Stimulated activated CD4-positive, alpha-beta T cell treated with anti-CD3 and anti-CD28 coated beads, Interleukin-1b, Interleukin-23, amount 100 ng/mL, for 24 hours (primary cell): ENCODE results near the gene HLA-G.
"Not testable (repeated sequence)": the region's sequence is repeated elsewhere in the genome, so short reads cannot be mapped to it uniquely, and the experiment has no call there.

ENCODE experiments used
- DNase-seq, 4 experiments: peaks; one replicate each; pipeline ENCODE4 v3.0.0-alpha.2; 2020; ENCODE audit warnings: low read depth in 4 of 4, low spot score in 1 of 4

Gene HLA-G

GRCh38 chr6:29827579-29828470, at the start of gene HLA-G:
Gene HLA-G, plus strand, starts transcription at chr6:29827825. Its CDS starts 20 bp downstream, at chr6:29827845.
- no peak for DNase-seq

DNA sequence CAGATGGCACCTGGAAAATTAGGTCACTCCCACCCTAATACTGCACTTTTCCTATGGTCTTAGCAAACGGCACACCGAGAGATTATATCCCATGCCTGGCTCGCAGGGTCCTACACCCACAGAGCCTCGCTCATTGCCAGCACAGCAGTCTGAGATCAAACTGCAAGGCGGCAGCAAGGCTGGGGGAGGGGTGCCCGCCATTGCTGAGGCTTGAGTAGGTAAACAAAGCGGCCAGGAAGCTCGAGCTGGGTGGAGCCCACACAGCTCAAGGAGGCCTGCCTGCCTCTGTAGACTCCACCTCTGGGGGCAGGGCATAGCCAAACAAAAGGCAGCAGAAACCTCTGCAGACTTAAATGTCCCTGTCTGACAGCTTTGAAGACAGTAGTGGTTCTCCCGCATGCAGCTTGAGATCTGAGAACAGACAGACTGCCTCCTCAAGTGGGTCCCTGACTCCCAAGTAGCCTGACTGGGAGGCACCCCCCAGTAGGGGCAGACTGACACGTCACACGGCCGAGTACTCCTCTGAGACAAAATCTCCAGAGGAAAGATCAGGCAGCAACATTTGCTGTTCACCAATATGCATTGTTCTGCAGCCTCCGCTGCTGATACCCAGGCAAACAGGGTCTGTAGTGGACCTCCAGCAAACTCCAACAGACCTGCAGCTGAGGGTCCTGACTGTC, 47.5 kb upstream of the HLA-G start:
- DNase-seq: not testable (repeated sequence)

GRCh38 chr6:29789176-29789575, 38.4 kb upstream of the HLA-G start:
- DNase-seq: no peak

DNA sequence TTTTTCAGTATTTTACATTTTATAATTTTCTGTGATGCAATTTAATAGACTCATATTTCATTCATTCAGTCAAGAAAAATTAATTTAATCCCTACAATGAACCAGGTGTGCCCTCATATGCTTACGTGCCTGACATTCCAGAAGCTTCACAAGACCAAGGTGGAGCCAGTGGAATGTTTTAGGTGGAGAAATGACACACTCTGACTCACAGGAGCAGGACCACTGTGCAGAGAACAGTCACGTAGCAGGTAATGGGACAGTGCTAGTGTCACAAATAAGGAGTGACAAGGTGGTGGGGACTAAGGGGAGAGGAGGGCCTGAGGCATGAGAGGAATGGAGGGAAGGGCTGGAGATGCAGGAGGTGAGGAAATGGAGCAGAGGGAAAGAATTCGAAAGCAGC, 37.0 kb upstream of the HLA-G start:
- no peak for DNase-seq

- DNase-seq: no peak
Measured at GRCh38 chr6:29791162-29791561, 36.5 kb upstream of the HLA-G start.

- DNase-seq: no peak
Measured at GRCh38 chr6:29791786-29792122, 35.9 kb upstream of the HLA-G start.

DNA sequence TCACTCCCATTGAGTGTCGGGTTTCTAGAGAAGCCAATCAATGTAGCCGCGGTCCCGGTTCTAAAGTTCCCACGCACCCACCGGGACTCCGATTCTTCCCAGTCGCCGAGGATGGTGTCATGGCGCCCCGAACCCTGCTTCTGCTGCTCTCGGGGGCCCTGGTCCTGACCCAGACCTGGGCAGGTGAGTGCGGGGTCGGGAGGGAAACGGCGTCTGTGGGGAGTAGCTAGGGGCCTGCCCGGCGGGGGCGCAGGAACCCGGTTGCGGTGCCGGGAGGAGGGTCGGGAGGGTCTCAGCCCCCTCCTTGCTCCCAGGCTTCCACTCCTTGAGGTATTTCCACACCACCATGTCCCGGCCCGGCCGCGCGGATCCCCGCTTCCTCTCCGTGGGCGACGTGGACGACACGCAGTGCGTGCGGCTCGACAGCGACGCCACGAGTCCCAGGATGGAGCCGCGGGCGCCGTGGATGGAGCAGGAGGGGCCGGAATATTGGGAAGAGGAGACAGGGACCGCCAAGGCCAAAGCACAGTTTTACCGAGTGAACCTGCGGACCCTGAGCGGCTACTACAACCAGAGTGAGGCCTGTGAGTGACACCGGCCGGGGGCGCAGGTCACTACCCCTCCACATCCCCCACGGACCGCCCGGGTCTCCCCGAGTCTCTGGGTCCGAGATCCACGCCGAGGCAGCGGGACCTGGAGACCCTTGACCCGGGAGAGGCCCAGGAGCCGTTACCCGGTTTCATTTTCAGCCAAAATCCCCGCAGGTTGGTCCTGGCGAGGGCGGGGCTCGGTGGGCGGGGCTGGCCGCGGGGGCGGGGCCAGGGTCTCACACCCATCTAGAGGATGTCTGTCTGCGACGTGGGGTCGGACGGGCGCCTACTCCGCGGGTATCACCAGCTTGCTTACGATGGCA, 35.2 kb upstream of the HLA-G start:
- peak; percentile 37 to 54 (median 44) for DNase-seq

- DNase-seq: no peak
Measured at GRCh38 chr6:29793036-29793356, 34.6 kb upstream of the HLA-G start.

GRCh38 chr6:29793796-29794195, 33.8 kb upstream of the HLA-G start:
- DNase-seq: no peak

DNA sequence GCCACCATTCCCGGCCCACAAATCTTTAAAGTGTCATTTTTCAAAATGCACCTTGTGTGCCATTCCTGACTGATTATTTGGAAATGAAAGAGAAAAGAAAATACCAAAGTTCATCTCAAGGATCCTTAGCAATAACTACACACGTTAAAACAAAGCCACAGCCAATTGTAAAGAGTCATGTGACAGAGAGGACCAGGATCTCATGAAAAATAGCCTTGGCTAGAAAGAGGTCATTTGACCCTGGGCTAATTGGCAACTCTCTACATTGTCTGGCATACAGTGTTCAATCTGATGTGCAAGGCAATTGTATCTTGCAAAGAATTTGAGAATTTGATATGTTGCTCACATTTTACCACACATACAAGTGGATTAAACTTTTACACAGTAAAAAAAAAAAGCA, 31.6 kb upstream of the HLA-G start:
- no peak for DNase-seq

GRCh38 chr6:29797135-29797534, 30.5 kb upstream of the HLA-G start:
- DNase-seq: no peak

- no peak for DNase-seq
Measured at GRCh38 chr6:29797966-29798365, 29.7 kb upstream of the HLA-G start.

- DNase-seq: no peak
Measured at GRCh38 chr6:29800254-29800653, 27.4 kb upstream of the HLA-G start.

DNA sequence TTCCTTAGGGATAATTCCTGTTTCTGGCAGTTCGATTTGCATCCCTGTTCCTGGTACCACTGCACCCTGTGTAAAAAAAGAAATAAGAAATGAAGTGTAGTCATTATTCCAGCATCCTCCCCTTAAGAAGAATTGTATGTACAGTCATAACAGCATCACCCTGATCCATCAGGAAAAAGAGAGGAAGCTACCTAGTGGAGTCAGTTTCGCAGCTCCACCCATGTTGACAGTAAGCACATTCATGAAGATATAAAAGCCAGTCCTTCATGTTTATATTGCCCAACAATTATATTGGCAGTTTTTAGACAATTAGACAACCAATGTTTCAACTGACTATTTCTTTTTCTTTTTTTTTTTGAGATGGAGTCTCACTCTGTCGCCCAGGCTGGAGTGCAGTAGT, 21.2 kb upstream of the HLA-G start:
- no peak for DNase-seq

GRCh38 chr6:29809249-29809648, 18.4 kb upstream of the HLA-G start:
- DNase-seq: no peak

GRCh38 chr6:29810371-29810770, 17.3 kb upstream of the HLA-G start:
- DNase-seq: no peak

GRCh38 chr6:29811377-29811776, 16.2 kb upstream of the HLA-G start:
- no peak for DNase-seq

DNA sequence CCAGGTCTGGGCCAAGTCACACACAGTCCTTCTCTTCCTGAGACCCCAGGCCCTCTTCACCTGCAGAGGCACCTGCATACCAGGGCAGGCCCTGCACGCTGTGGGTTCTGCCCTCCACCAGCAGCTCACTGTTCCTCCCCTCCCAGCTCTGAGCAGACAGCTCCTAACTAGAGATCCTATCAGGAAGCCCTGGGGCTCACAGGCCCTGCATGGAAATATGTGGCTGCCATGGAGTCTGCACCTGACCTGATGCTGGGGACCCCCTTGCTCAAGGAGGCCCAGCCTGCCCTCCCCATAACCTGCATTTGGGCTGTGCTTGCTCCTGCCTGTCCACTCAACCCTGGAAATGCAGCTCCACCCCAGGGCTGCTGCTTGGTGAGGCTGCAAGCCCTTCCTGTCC, 14.6 kb upstream of the HLA-G start:
- DNase-seq: no peak

- DNase-seq: no peak
Measured at GRCh38 chr6:29813809-29814208, 13.8 kb upstream of the HLA-G start.

GRCh38 chr6:29814379-29815117, 13.1 kb upstream of the HLA-G start:
- DNase-seq: no peak

DNA sequence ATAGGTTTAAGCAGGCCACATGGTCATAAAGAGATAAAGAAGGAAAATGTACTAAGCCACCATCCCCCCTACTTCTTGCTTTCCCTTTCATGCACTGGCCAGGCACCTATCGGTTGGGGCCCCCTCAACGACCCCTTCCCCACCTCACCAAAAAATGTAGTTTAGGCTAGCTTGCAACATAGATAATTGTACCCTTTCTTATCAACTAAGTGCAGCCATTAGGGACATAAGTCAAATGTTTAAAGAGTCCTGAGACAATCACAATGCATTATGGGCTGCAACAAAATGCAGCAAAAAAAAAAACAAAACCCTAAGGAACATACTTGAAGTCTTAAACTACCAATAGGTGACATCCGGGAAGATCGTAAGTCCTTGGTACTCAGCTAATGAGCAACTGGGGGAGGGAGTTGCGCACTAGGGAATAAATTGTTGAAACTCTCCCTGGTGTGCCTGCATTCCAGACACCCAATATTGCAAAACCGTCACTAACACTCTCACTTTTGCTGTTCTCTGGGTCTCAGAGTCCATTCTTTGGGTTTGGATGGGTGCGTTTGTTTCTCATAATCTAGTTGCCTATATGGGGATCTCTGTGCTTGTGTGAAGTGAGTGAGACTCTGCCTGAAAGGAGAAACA, 12.4 kb upstream of the HLA-G start:
- DNase-seq: no peak
